H9 (cell line): ENCODE measurements around the gene CORO1A. TPM values are rescaled to one million over a fixed set of nuclear protein-coding genes. Genes with fewer than 3 reads are reported as not detected.

Experiments
- DNase-seq: peaks from one replicate; pipeline ENCODE4 v3.0.0-alpha.2; 2017
- H2AFZ ChIP-seq: one replicate; pipeline ENCODE4 v1.6.1; 2013; ENCODE audit warnings: mild to moderate bottlenecking, low read length, control low read depth, moderate library complexity
- H2AK5ac ChIP-seq: 2 replicates; pipeline ENCODE4 v1.6.1; 2013; ENCODE audit warnings: low read length, control low read depth, mixed read lengths; ENCODE audit not compliant: insufficient read length
- H2BK120ac ChIP-seq: one replicate; pipeline ENCODE4 v1.6.1; 2013; ENCODE audit warnings: low read depth, mild to moderate bottlenecking, low read length, control low read depth, inconsistent platforms; ENCODE audit not compliant: poor library complexity, severe bottlenecking
- H2BK12ac ChIP-seq: 2 replicates; pipeline ENCODE4 v1.6.1; 2013; ENCODE audit warnings: low read length, control low read depth, mixed read lengths, low read depth; ENCODE audit not compliant: insufficient read length
- H2BK15ac ChIP-seq: 2 replicates; pipeline ENCODE4 v1.6.1; 2013; ENCODE audit warnings: low read depth, low read length, control low read depth
- H2BK20ac ChIP-seq: one replicate; pipeline ENCODE4 v1.6.1; 2013; ENCODE audit warnings: low read depth, mild to moderate bottlenecking, low read length, control low read depth, inconsistent platforms; ENCODE audit not compliant: poor library complexity, severe bottlenecking
- H2BK5ac ChIP-seq: 2 replicates; pipeline ENCODE4 v1.6.1; 2013; ENCODE audit warnings: low read length, control low read depth, mixed read lengths; ENCODE audit not compliant: insufficient read length
- H3K14ac ChIP-seq: 2 replicates; pipeline ENCODE4 v1.6.1; 2013; ENCODE audit warnings: low read length, control low read depth; ENCODE audit not compliant: insufficient read depth
- H3K18ac ChIP-seq: 2 replicates; pipeline ENCODE4 v1.6.1; 2013; ENCODE audit warnings: low read depth, mild to moderate bottlenecking, mixed read lengths, low read length, control low read depth; ENCODE audit not compliant: insufficient read length
- H3K23ac ChIP-seq: 2 replicates; pipeline ENCODE4 v1.6.1; 2013; ENCODE audit warnings: low read length, control low read depth, mixed read lengths, low read depth; ENCODE audit not compliant: insufficient read length
- H3K23me2 ChIP-seq: 2 replicates; pipeline ENCODE4 v1.6.1; 2013; ENCODE audit warnings: low read depth, mild to moderate bottlenecking, mixed read lengths, low read length, control low read depth; ENCODE audit not compliant: insufficient read length, poor library complexity, severe bottlenecking
- H3K27ac ChIP-seq: 2 replicates; pipeline ENCODE4 v1.5.1; 2013; ENCODE audit warnings: low read length, control low read depth, mixed read lengths, low read depth; ENCODE audit not compliant: insufficient read length
- H3K27me3 ChIP-seq: 2 replicates; pipeline ENCODE4 v1.6.1; 2013; ENCODE audit warnings: low read length, control low read depth, inconsistent platforms; ENCODE audit not compliant: insufficient read depth
- H3K4ac ChIP-seq: 2 replicates; pipeline ENCODE4 v1.6.1; 2013; ENCODE audit warnings: low read depth, mild to moderate bottlenecking, control low read depth, inconsistent platforms, low read length, moderate library complexity
- H3K4me1 ChIP-seq: 2 replicates; pipeline ENCODE4 v1.6.1; 2013; ENCODE audit warnings: low read length, control low read depth, inconsistent platforms; ENCODE audit not compliant: insufficient read depth
- H3K4me2 ChIP-seq: 2 replicates; pipeline ENCODE4 v1.6.1; 2013; ENCODE audit warnings: low read length, control low read depth, mixed read lengths; ENCODE audit not compliant: insufficient read length, insufficient read depth
- H3K56ac ChIP-seq: 2 replicates; pipeline ENCODE4 v1.6.1; 2013; ENCODE audit warnings: low read depth, mild to moderate bottlenecking, mixed read lengths, low read length, control low read depth; ENCODE audit not compliant: insufficient read length
- H3K79me1 ChIP-seq: 2 replicates; pipeline ENCODE4 v1.6.1; 2013; ENCODE audit warnings: low read depth, mild to moderate bottlenecking, moderate library complexity, low read length, control low read depth, inconsistent platforms; ENCODE audit not compliant: insufficient read depth, poor library complexity, severe bottlenecking
- H3K79me2 ChIP-seq: 2 replicates; pipeline ENCODE4 v1.6.1; 2013; ENCODE audit warnings: low read length, control low read depth, inconsistent platforms; ENCODE audit not compliant: insufficient read depth
- H3K9ac ChIP-seq: 2 replicates; pipeline ENCODE4 v1.6.1; 2013; ENCODE audit warnings: low read length, control low read depth, mixed read lengths; ENCODE audit not compliant: insufficient read length; ENCODE audit errors: extremely low read depth
- H3K9me3 ChIP-seq: one replicate; pipeline ENCODE4 v1.6.1; 2013; ENCODE audit warnings: low read depth, low read length, inconsistent platforms; ENCODE audit not compliant: control insufficient read depth
- H3T11ph ChIP-seq: one replicate; pipeline ENCODE4 v1.6.1; 2013; ENCODE audit warnings: mild to moderate bottlenecking, low read length, control low read depth, inconsistent platforms
- H4K20me1 ChIP-seq: one replicate; pipeline ENCODE4 v1.6.1; 2013; ENCODE audit not compliant: control insufficient read depth, insufficient read length, insufficient read depth
- H4K5ac ChIP-seq: 2 replicates; pipeline ENCODE4 v1.6.1; 2013; ENCODE audit warnings: low read depth, mild to moderate bottlenecking, mixed read lengths, low read length, control low read depth; ENCODE audit not compliant: insufficient read length
- H4K8ac ChIP-seq: replicated peaks from 2 replicates; pipeline ENCODE4 v1.6.1; 2013; ENCODE audit warnings: low read length, control low read depth, mixed read lengths, low read depth; ENCODE audit not compliant: insufficient read length
- H4K91ac ChIP-seq: 2 replicates; pipeline ENCODE4 v1.6.1; 2013; ENCODE audit warnings: low read depth, mild to moderate bottlenecking, moderate library complexity, mixed read lengths, low read length, control low read depth; ENCODE audit not compliant: insufficient read length
- H3K27ac Mint-ChIP-seq, 3 experiments: 2 replicates in 2 of 3; 3 replicates in 1 of 3; pipeline ENCODE4 v1.8.0; 2020 to 2021; ENCODE audit warnings: mixed read lengths in 3 of 3, mild to moderate bottlenecking in 1 of 3, moderate library complexity in 1 of 3
- H3K27me3 Mint-ChIP-seq: 2 replicates; pipeline ENCODE4 v1.8.0; 2021; ENCODE audit warnings: low read depth, mild to moderate bottlenecking, moderate library complexity, mixed read lengths
- H3K36me3 Mint-ChIP-seq, 3 experiments: 2 replicates in 2 of 3; 3 replicates in 1 of 3; pipeline ENCODE4 v1.8.0; 2020 to 2021; ENCODE audit warnings: low read depth in 3 of 3, mixed read lengths in 3 of 3; ENCODE audit not compliant: insufficient read depth in 1 of 3
- H3K4me1 Mint-ChIP-seq, 2 experiments: 2 replicates each; pipeline ENCODE4 v1.8.0; 2020; ENCODE audit warnings: mixed read lengths in 2 of 2
- H3K4me3 Mint-ChIP-seq, 2 experiments: 2 replicates in 1 of 2; 3 replicates in 1 of 2; pipeline ENCODE4 v1.8.0; 2020 to 2021; ENCODE audit warnings: mild to moderate bottlenecking in 2 of 2, mixed read lengths in 2 of 2, moderate library complexity in 1 of 2
- H3K9me3 Mint-ChIP-seq, 2 experiments: 2 replicates in 1 of 2; 3 replicates in 1 of 2; pipeline ENCODE4 v1.8.0; 2020; ENCODE audit warnings: mild to moderate bottlenecking in 2 of 2, mixed read lengths in 2 of 2, moderate library complexity in 1 of 2
- WGBS: extraction: QIAGEN DNeasy Blood & Tissue Kit; methylation state at CpG from one replicate; pipeline ENCODE4 v1.1.7; 2013; ENCODE audit warnings: missing lambda C conversion rate, low lambda C conversion rate, mixed read lengths; ENCODE audit not compliant: insufficient read length; ENCODE audit errors: extremely low coverage; 5-methylcytosine and 5-hydroxymethylcytosine counted together
- total RNA-seq: library from RNA; stranded (reverse); gene quantifications from 2 replicates; pipeline ENCODE4 v1.2.1, GENCODE V29; 2021
- TF ChIP-seq, protein P1 (sequence below): fragments of 200-600 bp; sonication (generic); conservative IDR thresholded peaks from 3 replicates; pipeline ENCODE4 v1.8.0; 2021; ENCODE audit warnings: antibody characterized with exemption, mild to moderate bottlenecking

The CORO1A gene
- total RNA-seq, 1 experiment from 2014 or later = 4.8 TPM

- Histone ChIP-seq H2BK15ac (no peak overlapping the region), H3K23ac (no peak overlapping the region), H2BK5ac (no peak overlapping the region), H3K4ac (no peak overlapping the region), H3K79me2 (no peaks in the 10 kb centered on the region), H3K79me1 (no peaks in the 10 kb centered on the region), H4K8ac (no peak overlapping the region), H2AFZ (no peak overlapping the region), H3K27ac (no peak overlapping the region), H4K5ac (no peak overlapping the region), H3T11ph (no peak overlapping the region), H2BK12ac (no peak overlapping the region), H4K20me1 (no peaks in the 10 kb centered on the region), H3K23me2 (peaks cover 3% of the 10 kb centered on the region), H3K18ac (no peak overlapping the region), H2AK5ac (no peak overlapping the region), H3K56ac (no peak overlapping the region), H3K4me2 (no peak overlapping the region), H3K14ac (no peak overlapping the region), H3K9me3 (no peaks in the 10 kb centered on the region), H3K27me3 (no peaks in the 10 kb centered on the region), H3K9ac (no peak overlapping the region), H3K4me1 (no peaks in the 10 kb centered on the region), H2BK20ac (no peak overlapping the region), H2BK120ac (no peak overlapping the region), H4K91ac (no peak overlapping the region)
- peaks cover 2% of the 10 kb centered on the region for H3K27me3 Mint-ChIP-seq
- TF ChIP-seq, protein P1, sequence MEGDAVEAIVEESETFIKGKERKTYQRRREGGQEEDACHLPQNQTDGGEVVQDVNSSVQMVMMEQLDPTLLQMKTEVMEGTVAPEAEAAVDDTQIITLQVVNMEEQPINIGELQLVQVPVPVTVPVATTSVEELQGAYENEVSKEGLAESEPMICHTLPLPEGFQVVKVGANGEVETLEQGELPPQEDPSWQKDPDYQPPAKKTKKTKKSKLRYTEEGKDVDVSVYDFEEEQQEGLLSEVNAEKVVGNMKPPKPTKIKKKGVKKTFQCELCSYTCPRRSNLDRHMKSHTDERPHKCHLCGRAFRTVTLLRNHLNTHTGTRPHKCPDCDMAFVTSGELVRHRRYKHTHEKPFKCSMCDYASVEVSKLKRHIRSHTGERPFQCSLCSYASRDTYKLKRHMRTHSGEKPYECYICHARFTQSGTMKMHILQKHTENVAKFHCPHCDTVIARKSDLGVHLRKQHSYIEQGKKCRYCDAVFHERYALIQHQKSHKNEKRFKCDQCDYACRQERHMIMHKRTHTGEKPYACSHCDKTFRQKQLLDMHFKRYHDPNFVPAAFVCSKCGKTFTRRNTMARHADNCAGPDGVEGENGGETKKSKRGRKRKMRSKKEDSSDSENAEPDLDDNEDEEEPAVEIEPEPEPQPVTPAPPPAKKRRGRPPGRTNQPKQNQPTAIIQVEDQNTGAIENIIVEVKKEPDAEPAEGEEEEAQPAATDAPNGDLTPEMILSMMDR = no peak
- H3K27ac Mint-ChIP-seq = no peak overlapping the region
- no peaks in the 10 kb centered on the region for H3K9me3 Mint-ChIP-seq
- H3K4me1 Mint-ChIP-seq = no peaks in the 10 kb centered on the region
- no CpG with 5 or more reads among the region's 2 CpGs for WGBS
- H3K36me3 Mint-ChIP-seq = no peaks in the 10 kb centered on the region
- H3K4me3 Mint-ChIP-seq = no peak overlapping the region
- DNase-seq = no peak
These were observed 41.7 kb upstream of the CORO1A start for GRCh38 chr16:30141750-30142149.
